ENCODE measurements around the gene CHRM4. TPM values are rescaled to one million over a fixed set of nuclear protein-coding genes. Genes with fewer than 3 reads are reported as not detected.

Gene CHRM4
- polyA plus RNA-seq, 4 donors = 0.13 to 0.32 (median 0.19) TPM

Other genes with a start within 250 kb of the CHRM4 start
- gene CREB3L1, start 114.1 kb downstream of the CHRM4 start, polyA plus RNA-seq (ENCODE audit: insufficient read length in 4 of 4) = 10 to 100 TPM; 14.5 to 18.1 (median 15.7) TPM
- 10 to 100 TPM; 33.8 to 48.6 (median 39.4) TPM for gene DGKZ, start 44.3 kb downstream of the CHRM4 start, polyA plus RNA-seq (ENCODE audit: insufficient read length in 4 of 4)
- 1,000 to 10,000 TPM in 1 of 4 donors, 100 to 1,000 TPM in 3; 690 to 1,120 (median 845) TPM for gene MDK, start 10.1 kb downstream of the CHRM4 start, polyA plus RNA-seq (ENCODE audit: insufficient read length in 4 of 4)
- 10 to 100 TPM; 24.6 to 28.4 (median 26.3) TPM for gene AMBRA1, start 202.2 kb upstream of the CHRM4 start, polyA plus RNA-seq (ENCODE audit: insufficient read length in 4 of 4)
- gene HARBI1, start 225.5 kb upstream of the CHRM4 start, polyA plus RNA-seq (ENCODE audit: insufficient read length in 4 of 4) = 1 to 10 TPM; 4.3 to 5.5 (median 5.1) TPM
- gene ATG13, start 225.8 kb upstream of the CHRM4 start, polyA plus RNA-seq (ENCODE audit: insufficient read length in 4 of 4) = 10 to 100 TPM; 62.8 to 82.3 (median 66.0) TPM

Measured in left renal cortex interstitium (tissue), 4 donors.